HCT116 (cell line): ENCODE data around the gene IL10. TPM values are rescaled to one million over a fixed set of nuclear protein-coding genes. Genes with fewer than 3 reads are reported as not detected.

Source experiments
- ATAC-seq: fragments of 200-7000 bp; cut with Tn5 transposase; 2 replicates; pipeline ENCODE4 v1.9.1; 2020; ENCODE audit warnings: mild to moderate bottlenecking, moderate library complexity
- BruUV-seq: library from RNA; stranded (reverse); fragments of 400-500 nt; replicated peaks from 2 replicates; lab custom pipeline; 2021; lab: Mats Ljungman, UMichigan
- CTCF ChIA-PET: fragments of 300-600 bp; sonication (Branson Sonifier 250); formaldehyde crosslinking; loops from one replicate; lab custom pipeline; 2021; ENCODE audit warnings: antibody characterized with exemption; lab: Charles Lee
- POLR2A ChIA-PET: fragments of 300-600, 350-600 bp; sonication (Branson Sonifier 250); formaldehyde crosslinking; loops from one replicate; lab custom pipeline; 2021; ENCODE audit warnings: antibody characterized with exemption; lab: Charles Lee
- RAD21 ChIA-PET, 2 experiments: fragments of 300-600 bp; sonication (Branson Sonifier 250); formaldehyde crosslinking; loops; one replicate each; lab custom pipeline; 2023; ENCODE audit warnings: low total read pairs in 2 of 2; ENCODE audit not compliant: uncharacterized antibody in 2 of 2, unreplicated experiment in 2 of 2, low non-redundant PET in 1 of 2; lab: Charles Lee
- DNase-seq: peaks from one replicate; pipeline ENCODE4 v3.0.0-alpha.2; 2010; ENCODE audit warnings: low read depth, low spot score
- H2AFZ ChIP-seq: fragments of 200-600 bp; shearing (Covaris generic), sonication (generic); 2 replicates; pipeline ENCODE4 v1.6.1; 2017; ENCODE audit warnings: low read depth, mixed run types, mixed read lengths, antibody characterized with exemption, low read length; ENCODE audit not compliant: poor library complexity, severe bottlenecking
- H3K27ac ChIP-seq: 2 replicates; pipeline ENCODE4 v1.5.1; 2012; ENCODE audit warnings: low read depth, low read length
- H3K27me3 ChIP-seq: fragments of 200-600 bp; sonication (generic); 2 replicates; pipeline ENCODE4 v1.6.1; 2016; ENCODE audit warnings: mixed run types, low read length, mixed read lengths; ENCODE audit not compliant: insufficient read depth
- H3K36me3 ChIP-seq, 2 experiments: fragments of 200-500 bp in 1 of 2; fragments of 200-600 bp in 1 of 2; sonication (Bioruptor generic) in 1 of 2; sonication (generic) in 1 of 2; 2 replicates each; pipeline versions ENCODE4 v1.5.1 to v1.6.1; 2014 to 2016; ENCODE audit warnings: low read length in 2 of 2, inconsistent platforms in 1 of 2, mixed read lengths in 1 of 2, mixed run types in 1 of 2; ENCODE audit not compliant: insufficient read depth in 2 of 2, control insufficient read depth in 1 of 2
- H3K4me1 ChIP-seq, 2 experiments: fragments of 200-600 bp in 1 of 2; sonication (generic) in 1 of 2; 2 replicates each; pipeline versions ENCODE4 v1.5.1 to v1.6.1; 2012 to 2017; ENCODE audit warnings: low read length in 2 of 2, inconsistent platforms in 1 of 2, mild to moderate bottlenecking in 1 of 2, mixed read lengths in 1 of 2, mixed run types in 1 of 2, moderate library complexity in 1 of 2; ENCODE audit not compliant: insufficient read depth in 2 of 2, control insufficient read depth in 1 of 2
- H3K4me2 ChIP-seq: fragments of 200-600 bp; sonication (generic); 2 replicates; pipeline ENCODE4 v1.6.1; 2017; ENCODE audit warnings: mixed run types, low read length, mixed read lengths
- H3K4me3 ChIP-seq, 2 experiments: fragments of 200-600 bp in 1 of 2; sonication (generic) in 1 of 2; replicated peaks in 1 of 2; 2 replicates each; pipeline ENCODE4 v1.5.1; 2011 to 2016; ENCODE audit warnings: low read length in 2 of 2, control low read depth in 1 of 2, low read depth in 1 of 2, mild to moderate bottlenecking in 1 of 2, mixed read lengths in 1 of 2, mixed run types in 1 of 2
- H3K79me2 ChIP-seq: fragments of 200-600 bp; sonication (generic); 2 replicates; pipeline ENCODE4 v1.6.1; 2017; ENCODE audit warnings: mild to moderate bottlenecking, mixed run types, low read length, moderate library complexity, mixed read lengths; ENCODE audit not compliant: insufficient read depth
- H3K9ac ChIP-seq: fragments of 200-600 bp; sonication (generic); 2 replicates; pipeline ENCODE4 v1.6.1; 2016; ENCODE audit warnings: low read length, mixed read lengths
- H3K9me2 ChIP-seq: fragments of 200-600 bp; sonication (generic), shearing (Covaris generic); 2 replicates; pipeline ENCODE4 v1.6.1; 2017; ENCODE audit warnings: mixed run types, mild to moderate bottlenecking, moderate library complexity; ENCODE audit not compliant: insufficient read depth
- H3K9me3 ChIP-seq, 2 experiments: fragments of 200-500 bp in 1 of 2; fragments of 200-600 bp in 1 of 2; sonication (Bioruptor generic) in 1 of 2; sonication (generic) in 1 of 2; 2 replicates each; pipeline ENCODE4 v1.6.1; 2014 to 2017; ENCODE audit warnings: low read length in 2 of 2, mixed read lengths in 2 of 2, inconsistent platforms in 1 of 2, low read depth in 1 of 2, mild to moderate bottlenecking in 1 of 2, mixed run types in 1 of 2, moderate library complexity in 1 of 2; ENCODE audit not compliant: control insufficient read depth in 1 of 2, insufficient read depth in 1 of 2
- H4K20me1 ChIP-seq: fragments of 200-600 bp; sonication (generic), shearing (Covaris generic); 2 replicates; pipeline ENCODE4 v1.6.1; 2017; ENCODE audit warnings: mixed run types, mild to moderate bottlenecking, moderate library complexity; ENCODE audit not compliant: insufficient read depth
- CEBPB ChIP-seq: IDR thresholded peaks from 2 replicates; pipeline ENCODE4 v1.6.1; 2012; ENCODE audit warnings: low read depth
- EZH2 ChIP-seq: fragments of 200-600 bp; sonication (generic); IDR thresholded peaks from 2 replicates; pipeline ENCODE4 v1.6.1; 2017; ENCODE audit warnings: antibody characterized with exemption, mixed run types
- EZH2phosphoT487 ChIP-seq: fragments of 200-600 bp; IDR thresholded peaks from 2 replicates; pipeline ENCODE4 v1.6.1; 2018; ENCODE audit warnings: antibody characterized with exemption, borderline replicate concordance
- REST ChIP-seq: IDR thresholded peaks from 2 replicates; pipeline ENCODE4 v1.6.1; 2012; ENCODE audit warnings: low read depth
- SIN3A ChIP-seq: IDR thresholded peaks from 2 replicates; pipeline ENCODE4 v1.6.1; 2012; ENCODE audit warnings: low read depth
- SP1 ChIP-seq: IDR thresholded peaks from 2 replicates; pipeline ENCODE4 v1.6.1; 2012; ENCODE audit warnings: low read depth
- TCF7L2 ChIP-seq: IDR thresholded peaks from 2 replicates; pipeline ENCODE4 v1.7.0; 2011; ENCODE audit warnings: borderline replicate concordance, inconsistent platforms; ENCODE audit not compliant: insufficient read depth, insufficient read length; ENCODE audit errors: extremely low read depth
- ZFX ChIP-seq: fragments of 450-650 bp; IDR thresholded peaks from 2 replicates; pipeline ENCODE4 v1.6.1; 2017
- intact Hi-C: fragments of 100-400 bp; cut with micrococcal nuclease; formaldehyde crosslinking; loops from 2 replicates; pipeline ENCODE4 v1.10.0; 2022
- total RNA-seq: library from RNA; stranded (reverse); gene quantifications from one replicate; pipeline ENCODE4 v1.2.1, GENCODE V29; 2021; ENCODE audit not compliant: unreplicated experiment
- TF ChIP-seq, protein P1 (sequence below), 3 experiments: fragments of 200-600 bp in 1 of 3; sonication (generic) in 1 of 3; IDR thresholded peaks in 2 of 3; conservative IDR thresholded peaks in 1 of 3; 2 replicates each; pipeline ENCODE4 v1.5.1; 2012 to 2017; ENCODE audit warnings: low read depth in 2 of 3, low read length in 2 of 3, antibody characterized with exemption in 1 of 3, borderline replicate concordance in 1 of 3, control low read depth in 1 of 3, mild to moderate bottlenecking in 1 of 3, mixed read lengths in 1 of 3, mixed run types in 1 of 3, moderate library complexity in 1 of 3; ENCODE audit not compliant: insufficient read depth in 1 of 3

IL10 gene
- total RNA-seq, 1 experiment from 2014 or later = not detected

GRCh38 chr1:206790502-206791250 is 18.4 kb upstream of the IL10 start:
- Histone ChIP-seq H3K9me3 (no peaks in the 10 kb centered on the region), H3K36me3 (no peaks in the 10 kb centered on the region), H3K27ac (no peak overlapping the region), H3K9me2 (no peaks in the 10 kb centered on the region), H2AFZ (no peak overlapping the region), H3K79me2 (no peaks in the 10 kb centered on the region), H3K4me1 (no peaks in the 10 kb centered on the region), H3K27me3 (peaks cover 11% of the 10 kb centered on the region; the same call in 1 of the 2 replicates), H3K4me2 (no peak overlapping the region), H4K20me1 (no peaks in the 10 kb centered on the region), H3K4me3 (no peak overlapping the region), H3K9ac (no peak overlapping the region)
- intact Hi-C loops = no loop called here
- no TSS peak for BruUV-seq
- DNase-seq (no peak), ATAC-seq (no peak)
- TF ChIP-seq SIN3A = no peak
- TF ChIP-seq SP1 = no peak
- ChIA-PET RAD21 (no interaction called here), CTCF (no interaction called here), POLR2A (no interaction called here)

DNA sequence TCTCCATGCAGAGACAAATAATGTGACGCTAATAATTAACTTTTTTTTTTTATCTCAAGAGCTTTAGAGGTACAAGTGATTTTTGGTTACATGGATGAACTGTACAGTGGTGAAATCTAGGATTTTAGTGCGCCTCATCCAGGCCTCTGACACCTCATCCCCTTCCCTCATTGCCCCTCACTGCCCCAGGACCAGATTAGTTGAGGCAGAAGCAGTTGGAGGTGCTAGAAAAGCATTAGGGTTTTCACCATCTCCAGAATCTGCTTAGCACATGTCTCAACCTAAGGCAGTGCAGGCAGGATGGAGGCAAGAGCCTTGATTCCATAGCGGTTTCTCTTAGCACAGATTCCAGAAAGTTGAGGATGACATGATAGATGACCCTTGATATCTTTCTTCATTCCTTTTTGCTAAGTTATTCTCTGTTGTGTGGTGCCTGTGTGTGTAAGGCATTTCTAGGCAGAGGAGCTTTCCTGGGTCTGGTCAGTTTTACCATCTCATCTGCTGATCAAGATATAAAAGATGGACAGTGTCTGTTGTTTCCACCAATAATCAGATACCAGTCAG is 16.3 kb upstream of the IL10 start:
- no peaks in the 10 kb centered on the region for H3K36me3 ChIP-seq
- no peak overlapping the region for H3K4me3 ChIP-seq
- intact Hi-C loops = no loop called here
- CTCF ChIA-PET = no interaction called here
- no peak overlapping the region for H3K9ac ChIP-seq
- H3K27me3 ChIP-seq = peaks cover 11% of the 10 kb centered on the region; the same call in 1 of the 2 replicates
- H3K4me2 ChIP-seq = no peak overlapping the region
- no peak for ATAC-seq
- H2AFZ ChIP-seq = no peak overlapping the region
- no peaks in the 10 kb centered on the region for H3K9me2 ChIP-seq
- POLR2A ChIA-PET = no interaction called here
- no peak overlapping the region for H3K27ac ChIP-seq
- no peaks in the 10 kb centered on the region for H3K9me3 ChIP-seq
- no TSS peak for BruUV-seq
- RAD21 ChIA-PET = no interaction called here
- H4K20me1 ChIP-seq = no peaks in the 10 kb centered on the region
- TF ChIP-seq, protein P1, sequence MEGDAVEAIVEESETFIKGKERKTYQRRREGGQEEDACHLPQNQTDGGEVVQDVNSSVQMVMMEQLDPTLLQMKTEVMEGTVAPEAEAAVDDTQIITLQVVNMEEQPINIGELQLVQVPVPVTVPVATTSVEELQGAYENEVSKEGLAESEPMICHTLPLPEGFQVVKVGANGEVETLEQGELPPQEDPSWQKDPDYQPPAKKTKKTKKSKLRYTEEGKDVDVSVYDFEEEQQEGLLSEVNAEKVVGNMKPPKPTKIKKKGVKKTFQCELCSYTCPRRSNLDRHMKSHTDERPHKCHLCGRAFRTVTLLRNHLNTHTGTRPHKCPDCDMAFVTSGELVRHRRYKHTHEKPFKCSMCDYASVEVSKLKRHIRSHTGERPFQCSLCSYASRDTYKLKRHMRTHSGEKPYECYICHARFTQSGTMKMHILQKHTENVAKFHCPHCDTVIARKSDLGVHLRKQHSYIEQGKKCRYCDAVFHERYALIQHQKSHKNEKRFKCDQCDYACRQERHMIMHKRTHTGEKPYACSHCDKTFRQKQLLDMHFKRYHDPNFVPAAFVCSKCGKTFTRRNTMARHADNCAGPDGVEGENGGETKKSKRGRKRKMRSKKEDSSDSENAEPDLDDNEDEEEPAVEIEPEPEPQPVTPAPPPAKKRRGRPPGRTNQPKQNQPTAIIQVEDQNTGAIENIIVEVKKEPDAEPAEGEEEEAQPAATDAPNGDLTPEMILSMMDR (IDR thresholded peaks at IDR 0.05 in 2 of 3, conservative IDR thresholded peaks at IDR 0.05 in 1 of 3; ENCODE audit: borderline replicate concordance in 1 of 3, insufficient read depth in 1 of 3, low read depth in 2 of 3, low read length in 2 of 3) = no peak
- TF ChIP-seq CEBPB (no peak), EZH2 (no peak), REST (no peak), EZH2phosphoT487 (no peak), TCF7L2 (no peak), ZFX (no peak)
- H3K79me2 ChIP-seq = no peaks in the 10 kb centered on the region
- no peak for DNase-seq
- H3K4me1 ChIP-seq = no peaks in the 10 kb centered on the region
